ENCODE measurements around the gene NCOA5.

The NCOA5 gene

GRCh38 chr20:46089417-46090388 lies at the start of gene NCOA5:
Gene NCOA5, minus strand, starts transcription at chr20:46089962. Its CDS starts 10,538 bp downstream, at chr20:46079424.
- peak; percentile 90 for DNase-seq (ENCODE audit: low read depth)

- no peak for DNase-seq (ENCODE audit: low read depth)
Observed at GRCh38 chr20:46139266-46139889, 49.6 kb upstream of the NCOA5 start.

DNA sequence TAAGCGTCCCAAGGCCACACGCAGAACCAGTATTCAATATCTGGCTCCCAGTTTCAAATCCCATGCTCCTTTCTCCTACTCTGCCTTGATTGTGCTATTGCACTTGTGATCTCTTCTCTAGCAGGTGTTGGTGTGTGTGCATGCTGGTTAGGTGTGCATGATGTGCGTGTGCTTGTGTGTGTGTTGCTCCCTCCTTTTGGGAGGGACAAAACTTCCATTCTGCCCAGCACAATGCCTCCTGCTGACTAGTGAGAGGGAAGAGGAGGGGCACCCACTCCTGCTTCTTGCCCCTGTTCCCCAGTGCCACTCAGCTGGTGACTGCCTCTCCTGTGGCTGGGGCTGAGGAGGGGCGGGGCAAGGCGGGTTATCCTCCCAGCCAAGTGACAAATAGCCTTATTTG lies 48.1 kb upstream of the NCOA5 start:
- no peak for DNase-seq (ENCODE audit: low read depth)

GRCh38 chr20:46135856-46136633 lies 46.3 kb upstream of the NCOA5 start:
- DNase-seq (ENCODE audit: low read depth) = no peak

GRCh38 chr20:46134716-46135115 lies 45.0 kb upstream of the NCOA5 start:
- DNase-seq (ENCODE audit: low read depth) = no peak

- no peak for DNase-seq (ENCODE audit: low read depth)
Observed at GRCh38 chr20:46133886-46134654, 44.3 kb upstream of the NCOA5 start.

- DNase-seq (ENCODE audit: low read depth) = peak; percentile 32
Observed at GRCh38 chr20:46132705-46133120, 43.0 kb upstream of the NCOA5 start.

DNA sequence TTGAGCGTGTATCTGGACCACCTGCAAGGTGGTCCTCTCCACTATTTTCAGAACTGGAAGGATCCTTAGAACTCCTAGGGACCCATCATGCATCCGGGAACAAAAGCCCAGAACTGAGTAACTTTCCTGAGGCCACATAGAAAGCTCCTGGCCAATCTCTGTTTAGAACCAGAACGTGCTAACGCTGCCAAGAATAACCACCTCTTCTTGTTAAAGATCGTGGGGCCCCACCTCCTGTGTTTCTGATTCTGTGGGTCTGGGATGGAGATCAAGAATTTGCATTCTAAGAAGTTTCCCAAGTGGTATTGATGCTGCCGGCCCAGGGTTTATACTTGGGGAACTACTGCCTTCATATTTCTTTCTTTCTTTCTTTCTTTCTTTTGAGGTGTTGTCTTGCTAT lies 41.6 kb upstream of the NCOA5 start:
- DNase-seq (ENCODE audit: low read depth) = no peak

DNA sequence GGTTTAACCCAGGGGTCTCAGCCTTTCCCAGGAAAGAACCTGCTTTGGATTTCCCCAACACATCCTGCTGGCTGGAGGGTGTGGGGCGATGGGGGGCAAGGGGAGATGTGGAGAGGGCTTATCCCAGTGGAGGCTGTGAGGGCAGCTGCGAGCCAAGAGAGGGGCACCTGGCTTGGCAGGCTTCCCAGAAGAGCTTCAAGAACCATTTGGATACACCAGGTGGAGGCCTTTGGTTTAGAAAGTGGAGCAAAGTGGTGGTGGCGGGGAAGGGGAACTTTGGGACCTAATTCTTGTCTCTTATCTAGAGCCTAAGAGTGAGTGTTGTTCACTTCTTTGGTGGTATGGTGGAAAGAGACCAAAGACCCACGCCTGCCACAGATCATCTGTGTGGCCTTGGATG lies 40.8 kb upstream of the NCOA5 start:
- DNase-seq (ENCODE audit: low read depth) = no peak

- DNase-seq (ENCODE audit: low read depth) = no peak
Observed at GRCh38 chr20:46129955-46130481, 40.3 kb upstream of the NCOA5 start.

DNA sequence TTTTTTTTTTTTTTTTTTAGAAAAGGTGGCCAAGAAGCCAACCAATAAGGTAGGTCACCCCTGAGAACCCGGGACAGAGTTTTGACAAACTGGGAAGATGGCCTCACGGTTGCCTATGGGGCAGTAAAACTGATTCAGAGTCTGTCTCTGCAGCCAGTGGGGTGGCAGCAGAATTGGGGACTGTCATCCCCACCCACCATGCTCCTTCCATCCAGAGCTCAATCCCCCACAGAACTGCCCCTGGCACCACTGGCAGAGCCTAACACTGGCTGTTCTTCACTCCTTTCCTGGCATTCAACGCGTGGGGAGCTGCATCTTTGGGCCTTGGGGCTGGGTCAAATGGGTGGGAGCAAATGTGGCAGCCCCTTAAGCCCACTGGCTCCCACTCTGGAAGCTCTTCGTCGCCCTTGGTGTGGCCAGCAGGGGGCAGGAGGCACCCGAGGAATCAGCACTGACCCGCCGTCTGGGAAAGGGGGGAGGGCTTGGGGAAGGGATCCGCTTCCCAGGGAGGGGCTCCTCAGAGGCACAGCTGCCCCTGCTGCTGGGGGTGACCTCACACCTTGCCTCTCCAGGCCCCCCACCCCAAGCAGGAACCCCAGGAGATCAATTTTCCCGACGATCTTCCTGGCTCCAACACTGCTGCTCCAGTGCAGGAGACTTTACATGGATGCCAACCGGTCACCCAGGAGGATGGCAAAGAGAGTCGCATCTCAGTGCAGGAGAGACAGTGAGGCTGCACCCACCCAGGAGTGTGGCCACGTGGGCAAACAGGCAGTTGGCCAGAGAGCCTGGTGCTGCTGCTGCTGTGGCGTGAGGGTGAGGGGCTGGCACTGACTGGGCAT lies 38.8 kb upstream of the NCOA5 start:
- no peak for DNase-seq (ENCODE audit: low read depth)

DNA sequence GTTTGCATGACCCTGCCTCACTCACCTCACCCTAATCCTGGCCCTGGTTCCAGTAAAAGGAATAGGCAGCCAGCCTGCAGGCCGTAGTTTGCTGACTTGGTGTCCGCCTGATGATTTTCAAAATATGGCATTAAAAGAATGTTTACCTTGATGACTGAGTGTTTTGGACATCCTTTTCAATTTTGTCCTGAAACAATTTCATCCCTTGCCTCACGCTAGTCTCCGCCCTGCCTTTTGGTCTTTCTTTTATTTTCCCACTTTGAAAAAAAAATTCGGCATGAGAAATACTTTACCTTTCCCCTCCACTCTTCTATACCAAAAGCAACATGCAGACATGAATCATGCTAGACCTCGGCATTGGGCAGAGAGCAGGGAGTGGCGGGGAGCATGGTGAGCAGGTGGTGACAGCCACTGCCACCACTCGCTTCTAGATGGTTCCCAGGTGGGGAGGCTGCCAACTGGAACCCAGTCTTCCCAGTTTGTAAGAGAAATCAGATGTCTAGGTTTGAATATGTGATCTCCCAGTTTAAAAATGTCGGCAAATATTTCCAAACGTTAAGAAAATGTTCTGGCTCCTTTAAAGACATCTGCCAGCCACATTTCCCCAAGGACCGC lies 37.7 kb upstream of the NCOA5 start:
- DNase-seq (ENCODE audit: low read depth) = no peak

DNA sequence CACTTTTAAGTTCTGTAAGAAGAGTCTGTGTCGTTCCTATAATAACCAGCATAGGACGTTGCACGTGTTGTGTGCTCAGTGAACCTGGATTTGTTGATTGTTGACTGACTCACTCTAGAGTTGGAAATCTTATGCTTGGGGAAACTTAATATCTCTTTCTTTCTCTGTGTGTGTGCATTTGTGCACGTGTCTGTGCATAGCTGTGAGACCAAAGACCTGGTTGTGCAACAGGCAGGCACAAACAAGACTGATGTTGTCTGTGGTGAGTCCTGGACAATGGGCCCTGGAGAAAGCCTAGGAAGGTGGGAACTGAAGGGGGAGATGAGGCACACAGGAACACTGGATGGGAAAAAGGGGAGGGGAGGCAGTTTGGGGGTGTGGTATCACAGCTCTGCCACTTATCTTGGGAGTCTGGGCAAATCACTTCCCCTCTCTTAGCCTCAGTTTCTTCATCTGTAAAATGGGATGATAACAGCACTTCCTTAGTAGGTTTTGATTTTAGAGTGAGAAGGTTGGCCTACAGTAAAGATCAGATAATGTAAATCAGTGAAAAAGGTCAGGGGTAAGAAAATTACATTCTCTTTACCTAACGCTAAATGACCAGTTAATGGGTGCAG lies 36.8 kb upstream of the NCOA5 start:
- no peak for DNase-seq (ENCODE audit: low read depth)

DNA sequence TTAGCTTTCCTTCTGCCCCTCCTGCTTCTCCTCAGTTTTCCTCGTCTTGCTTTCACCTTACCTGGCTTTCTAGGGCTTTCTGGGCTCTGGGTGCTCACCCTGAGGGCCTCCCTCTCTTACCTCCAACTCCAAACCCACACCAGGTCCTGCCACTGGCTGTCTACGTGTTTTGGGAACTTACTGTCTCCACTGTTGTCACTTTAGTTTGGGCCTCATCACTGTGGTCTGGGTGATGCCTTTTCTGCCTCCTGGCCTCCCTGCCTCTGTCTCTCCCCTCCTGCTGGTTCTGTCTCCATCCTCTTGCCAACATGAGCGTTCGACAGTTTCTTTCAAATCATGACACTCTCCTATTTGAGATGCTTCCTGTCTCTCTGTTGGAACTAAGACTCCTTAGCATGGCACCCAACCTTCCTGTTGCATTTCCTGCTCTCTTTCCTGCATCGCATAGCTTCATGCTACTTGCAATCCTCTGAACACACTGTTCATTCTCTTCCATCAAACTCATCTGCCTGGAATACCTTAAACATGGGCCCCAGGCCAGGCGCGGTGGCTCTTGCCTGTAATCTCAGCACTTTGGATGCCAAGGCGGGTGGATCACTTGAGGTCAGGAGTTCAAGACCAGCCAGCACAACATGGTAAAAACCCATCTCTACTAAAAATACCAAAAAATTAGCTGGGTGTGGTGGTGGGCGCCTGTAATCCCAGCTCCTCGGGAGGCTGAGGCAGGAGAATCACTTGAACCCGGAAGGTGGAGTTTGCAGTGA lies 33.9 kb upstream of the NCOA5 start:
- DNase-seq (ENCODE audit: low read depth) = no peak

GRCh38 chr20:46122516-46123481 lies 33.0 kb upstream of the NCOA5 start:
- no peak for DNase-seq (ENCODE audit: low read depth)

DNA sequence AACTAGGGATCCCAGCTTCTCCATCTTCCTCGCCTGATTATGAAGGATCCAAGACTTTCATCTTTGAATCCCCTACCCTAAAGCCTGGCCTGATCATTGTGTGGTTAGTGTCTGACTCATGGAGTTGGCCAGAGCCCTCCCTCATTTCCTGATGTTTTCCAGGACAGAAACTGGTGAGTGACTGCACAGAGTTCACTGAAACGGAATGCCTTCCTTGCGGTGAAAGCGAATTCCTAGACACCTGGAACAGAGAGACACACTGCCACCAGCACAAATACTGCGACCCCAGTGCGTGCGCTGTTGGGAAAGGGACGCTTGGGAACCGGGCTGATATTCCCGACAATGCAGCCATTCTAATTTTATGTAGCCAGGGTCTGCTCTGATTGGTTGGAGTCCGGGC lies 32.3 kb upstream of the NCOA5 start:
- DNase-seq (ENCODE audit: low read depth) = no peak

DNA sequence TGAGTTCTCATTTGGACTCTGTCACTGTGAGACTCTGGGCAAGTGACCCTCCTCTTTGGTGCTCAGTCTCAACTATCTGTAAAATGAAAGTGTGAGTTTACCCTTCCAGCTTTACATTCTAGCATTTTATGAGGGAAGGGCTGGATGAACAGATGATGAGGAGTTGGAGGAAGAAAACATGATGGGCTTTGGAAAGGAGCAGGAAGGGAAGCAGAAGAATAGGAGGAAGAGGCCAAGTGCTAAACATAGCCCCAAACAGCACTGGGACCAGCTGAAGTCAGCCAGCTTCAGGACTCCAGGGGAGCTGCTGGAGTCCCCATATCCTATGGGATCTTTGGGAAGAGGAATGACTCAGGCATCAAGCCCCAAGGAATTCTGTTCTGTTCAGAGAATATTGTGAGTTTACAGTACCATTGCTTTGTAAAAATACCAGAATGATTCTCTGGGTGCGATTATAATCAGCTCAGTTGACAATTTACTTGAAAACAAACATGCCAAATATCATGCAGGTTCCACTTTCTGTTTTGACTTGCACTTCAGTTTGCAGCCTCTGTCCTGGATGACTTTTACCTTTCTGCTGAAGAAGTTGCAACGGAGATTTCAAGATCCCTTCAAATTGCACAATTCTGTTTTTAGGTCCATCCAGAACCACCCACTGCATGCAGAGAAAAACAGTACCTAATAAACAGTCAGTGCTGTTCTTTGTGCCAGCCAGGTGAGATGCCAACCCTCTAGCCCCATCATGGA lies 31.6 kb upstream of the NCOA5 start:
- DNase-seq (ENCODE audit: low read depth) = no peak
